Forelimb muscle (tissue), 1 donor: ENCODE data around the gene LRMDA. TPM values are rescaled to one million over a fixed set of nuclear protein-coding genes. Genes with fewer than 3 reads are reported as not detected.
"Not testable (repeated sequence)": the region's sequence is repeated elsewhere in the genome, so short reads cannot be mapped to it uniquely, and the experiment has no call there.

ENCODE experiments used
- DNase-seq: peaks from one replicate; pipeline ENCODE4 v3.0.0-alpha.2; 2013; ENCODE audit warnings: low read depth
- polyA plus RNA-seq: library from polyadenylated mRNA; unstranded; fragments of 120-200 nt; gene quantifications from one replicate; pipeline ENCODE4 v1.2.1, GENCODE V29; 2013; ENCODE audit not compliant: insufficient read length

LRMDA gene
- polyA plus RNA-seq, 1 donor = 5.1 TPM

DNA sequence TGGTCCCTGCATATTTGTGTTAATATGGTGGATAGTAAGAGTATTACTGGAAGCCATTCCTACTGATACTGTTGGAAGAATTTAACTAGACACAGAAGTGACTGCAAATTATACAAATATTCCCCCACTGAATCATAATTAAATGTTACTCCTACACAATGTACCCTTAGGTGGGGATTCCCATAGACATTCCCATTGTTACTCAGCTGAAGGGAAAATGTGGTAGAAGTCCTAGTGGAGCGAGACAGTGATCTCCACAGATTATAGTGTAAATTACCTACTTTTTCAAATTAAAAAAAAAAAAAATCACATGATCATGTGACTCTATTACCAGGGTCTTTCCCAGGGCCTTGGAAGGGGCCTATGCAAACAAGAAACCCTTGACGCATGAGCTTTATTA lies 611.8 kb downstream of the LRMDA start:
- DNase-seq = no peak

DNA sequence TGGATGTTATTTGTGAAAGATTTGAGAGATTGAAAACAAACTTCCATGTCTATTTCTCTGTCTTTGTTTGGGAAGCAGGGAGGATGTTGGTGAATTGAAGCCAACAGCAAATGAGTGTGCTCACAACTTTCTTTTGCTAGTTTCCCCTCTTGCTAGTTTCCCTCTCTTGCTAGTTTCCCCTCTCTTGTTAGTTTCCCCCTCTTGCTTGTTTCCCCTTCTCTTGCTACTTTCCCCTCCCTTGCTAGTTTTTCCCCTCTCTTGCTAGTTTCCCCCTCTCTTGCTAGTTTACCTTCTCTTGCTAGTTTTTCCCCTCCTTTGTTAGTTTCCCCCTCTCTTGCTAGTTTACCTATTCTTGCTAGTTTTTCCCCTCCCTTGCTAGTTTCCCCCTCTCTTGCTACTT lies 613.3 kb downstream of the LRMDA start:
- no peak for DNase-seq

DNA sequence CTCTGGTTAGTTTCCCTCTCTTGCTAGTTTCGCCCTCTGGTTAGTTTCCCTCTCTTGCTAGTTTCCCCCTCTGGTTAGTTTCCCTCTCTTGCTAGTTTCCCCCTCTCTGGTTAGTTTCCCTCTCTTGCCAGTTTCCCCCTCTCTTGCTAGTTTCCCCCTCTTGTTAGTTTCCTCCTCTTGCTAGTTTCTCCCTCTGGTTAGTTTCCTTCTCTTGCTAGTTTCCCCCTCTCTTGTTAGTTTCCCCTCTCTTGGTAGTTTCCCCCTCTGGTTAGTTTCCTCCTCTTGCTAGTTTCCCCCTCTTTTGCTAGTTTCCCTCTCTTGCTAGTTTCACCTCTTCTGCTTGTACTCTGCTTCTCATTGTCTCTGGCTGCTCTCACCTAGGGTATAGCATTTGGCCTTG lies 613.8 kb downstream of the LRMDA start:
- DNase-seq = no peak

DNA sequence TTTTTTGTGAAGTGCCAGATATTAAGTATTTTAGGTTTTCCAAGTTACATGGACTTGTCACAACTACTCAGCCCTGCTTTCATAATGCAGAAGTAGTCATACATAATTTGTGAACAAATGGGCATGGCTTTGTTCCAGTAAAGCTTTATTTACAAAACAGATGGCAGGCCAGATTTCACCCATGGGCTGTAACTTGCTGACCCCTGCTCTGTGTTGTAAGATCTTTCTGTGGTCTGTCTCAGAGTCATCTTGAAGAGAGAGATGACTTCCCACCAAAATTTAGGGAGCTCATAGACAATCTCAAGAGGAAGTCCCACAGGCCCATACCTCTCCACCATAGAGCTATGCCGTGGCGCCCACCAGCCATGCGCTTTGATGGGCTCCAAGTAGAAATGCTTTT lies 616.1 kb downstream of the LRMDA start:
- DNase-seq = no peak

DNA sequence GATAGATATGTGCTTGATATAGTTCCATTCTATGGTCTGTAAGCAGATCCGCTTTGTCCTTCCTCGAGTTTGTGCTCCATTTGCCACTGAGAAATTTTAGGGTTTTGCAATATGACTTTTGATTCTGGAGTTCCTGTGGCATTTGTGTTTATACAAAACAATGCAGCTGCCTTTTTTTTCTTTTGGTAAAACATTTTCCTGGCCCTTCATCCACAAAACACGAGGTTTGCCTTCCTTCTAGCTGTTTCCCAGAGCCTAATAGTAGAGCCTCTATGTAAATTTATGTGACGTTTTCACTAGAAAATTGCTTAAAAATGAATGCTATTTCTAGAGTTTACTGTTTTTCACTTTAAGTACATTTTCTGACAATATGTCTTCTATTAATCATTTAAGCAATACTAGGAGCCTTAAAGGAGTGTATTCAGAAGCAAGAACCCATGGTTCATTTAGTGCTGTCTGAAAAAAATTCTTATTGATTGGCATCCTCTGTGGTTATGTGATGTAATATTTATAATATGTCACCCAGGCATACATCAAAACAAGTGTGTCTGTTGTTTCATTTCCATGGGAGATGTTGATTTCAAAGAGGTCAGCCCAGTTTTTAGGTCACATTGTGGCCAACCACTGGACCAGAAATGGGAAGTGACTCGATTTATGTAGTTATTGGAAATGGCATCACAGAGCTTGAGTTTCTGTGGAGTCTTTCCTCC lies 618.3 kb downstream of the LRMDA start:
- DNase-seq = no peak

DNA sequence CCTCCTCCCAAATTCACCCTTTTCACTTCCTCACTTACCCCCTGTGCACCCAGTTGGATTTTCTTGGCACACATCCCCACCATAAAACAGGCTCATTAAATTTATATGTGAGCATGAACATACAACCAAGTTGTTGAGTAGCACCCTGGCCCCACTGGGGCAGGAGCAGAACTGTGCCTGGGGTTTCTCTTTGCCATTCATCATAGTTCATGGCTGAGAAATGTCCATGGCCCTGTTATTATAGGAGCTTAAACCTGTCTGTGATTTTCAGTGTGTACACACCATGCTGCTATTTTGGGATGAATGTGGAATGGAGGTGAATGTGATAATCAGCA lies 618.8 kb downstream of the LRMDA start:
- no peak for DNase-seq

DNA sequence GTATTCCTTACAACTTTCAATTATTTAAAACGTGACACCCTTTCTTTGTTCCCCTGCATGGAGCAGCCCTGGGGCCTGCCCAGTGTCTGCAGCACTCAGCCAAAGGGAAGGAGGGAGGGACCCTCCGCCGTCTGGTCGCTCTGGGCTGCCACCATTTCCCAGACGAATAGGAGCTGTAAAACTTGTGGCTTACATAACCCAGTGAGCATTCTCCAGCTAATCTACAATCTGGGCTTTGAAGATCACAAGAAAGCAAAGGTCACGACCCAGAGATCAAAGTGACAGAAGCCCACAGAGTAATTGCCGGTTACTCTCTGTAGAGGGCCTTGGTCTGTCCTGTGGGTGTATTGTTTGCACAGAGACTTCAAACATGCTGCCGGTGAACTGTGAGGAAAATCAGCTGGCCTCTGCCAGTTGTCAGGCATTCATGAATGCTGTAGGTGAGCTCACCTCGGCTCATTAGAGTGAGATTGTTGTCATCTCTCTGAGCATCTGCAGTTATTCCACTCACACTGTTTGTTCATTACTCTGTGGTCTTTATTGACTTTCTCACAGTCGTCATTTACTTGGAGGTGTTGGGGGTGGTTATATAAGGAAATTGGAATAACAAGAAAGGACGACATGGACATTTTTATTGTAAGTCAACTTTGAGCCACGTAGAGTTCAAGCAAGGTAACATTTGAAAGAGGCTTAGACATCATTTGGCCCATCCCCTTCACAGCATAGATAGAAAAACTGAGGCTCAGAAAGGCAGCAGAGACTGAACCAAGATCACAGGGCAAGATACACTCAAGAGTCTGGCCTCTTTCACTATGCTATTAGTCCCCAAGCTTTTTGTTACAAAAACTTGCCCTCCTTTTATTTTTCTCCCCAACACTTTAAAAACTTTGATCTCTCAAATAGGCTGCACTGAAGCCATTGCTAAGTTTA lies 619.8 kb downstream of the LRMDA start:
- no peak for DNase-seq

DNA sequence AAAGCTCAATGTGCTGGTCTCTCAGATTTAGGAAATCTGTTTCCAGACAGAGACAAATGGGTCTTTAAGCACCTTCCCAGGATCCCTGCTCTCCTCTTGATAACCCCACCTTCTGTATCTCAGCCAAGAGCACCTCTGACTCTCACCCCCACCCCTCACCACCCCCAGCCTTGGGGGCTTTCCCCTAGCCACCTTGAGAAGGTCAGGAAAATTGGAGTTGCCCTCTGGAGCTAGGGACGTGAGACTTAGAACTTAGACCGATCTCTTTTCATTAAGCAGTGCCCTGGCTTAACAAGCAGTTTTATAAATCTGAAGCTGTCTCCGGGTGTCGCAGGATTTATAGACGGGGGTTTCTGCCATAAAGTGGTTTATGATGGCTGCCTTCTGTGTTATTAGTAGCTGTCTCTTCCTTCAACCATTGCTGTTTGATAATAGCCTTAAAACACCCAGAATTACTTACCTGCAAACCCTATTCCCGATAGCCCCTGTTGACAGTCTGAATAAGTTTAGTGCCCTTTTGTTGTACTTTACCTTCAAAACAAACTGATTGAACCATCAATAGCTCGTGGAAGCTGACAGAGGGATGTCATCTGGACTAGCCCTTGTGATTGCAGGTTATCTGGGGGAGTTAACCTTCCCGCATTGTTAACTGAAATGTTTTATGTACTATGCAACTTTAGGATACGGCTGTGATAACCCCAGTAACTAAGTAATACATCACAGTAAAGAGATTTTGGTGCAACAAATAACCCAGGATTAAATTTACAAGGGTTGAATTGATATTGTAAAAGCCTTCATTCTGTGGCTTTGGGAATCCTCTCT lies 621.5 kb downstream of the LRMDA start:
- no peak for DNase-seq

DNA sequence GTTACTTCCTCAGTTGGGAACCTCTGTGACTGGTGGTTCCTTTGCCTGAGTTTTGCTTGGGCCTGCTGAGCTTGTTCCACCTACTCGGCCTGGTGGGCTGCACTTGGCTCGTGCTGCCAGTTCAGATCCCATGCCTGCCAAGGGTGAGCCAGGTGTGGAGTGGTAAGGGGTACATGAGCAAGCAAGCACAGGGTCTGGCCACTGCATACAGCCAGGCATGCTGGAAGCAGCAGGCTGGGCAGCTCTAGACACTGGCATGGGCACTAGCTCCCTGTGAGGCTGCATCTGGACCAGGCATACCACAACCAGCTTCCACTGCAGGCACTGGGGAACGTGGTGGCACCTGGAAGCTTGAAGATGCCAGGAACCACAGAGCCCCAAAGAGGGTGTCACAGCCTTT lies 624.0 kb downstream of the LRMDA start:
- DNase-seq = no peak

DNA sequence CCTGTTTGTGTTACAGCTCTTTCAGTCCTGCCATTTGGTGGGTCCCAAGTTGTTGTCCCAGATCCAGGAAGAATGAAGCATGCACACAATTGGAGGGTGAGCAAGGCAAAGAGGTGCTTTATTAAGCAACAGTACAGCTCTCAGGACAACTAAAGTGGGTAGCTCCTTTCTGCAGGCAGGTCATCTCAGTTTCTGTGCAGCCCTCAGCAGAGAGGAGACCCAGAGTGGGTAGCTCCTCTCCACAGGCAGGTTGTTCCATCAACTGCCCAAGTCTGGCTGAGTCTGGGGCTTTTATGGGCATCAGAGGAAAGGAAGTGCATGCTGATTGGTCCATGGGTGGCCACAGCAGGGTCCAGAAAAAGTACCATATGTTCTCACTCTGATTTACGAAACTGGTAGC lies 624.5 kb downstream of the LRMDA start:
- DNase-seq = no peak

DNA sequence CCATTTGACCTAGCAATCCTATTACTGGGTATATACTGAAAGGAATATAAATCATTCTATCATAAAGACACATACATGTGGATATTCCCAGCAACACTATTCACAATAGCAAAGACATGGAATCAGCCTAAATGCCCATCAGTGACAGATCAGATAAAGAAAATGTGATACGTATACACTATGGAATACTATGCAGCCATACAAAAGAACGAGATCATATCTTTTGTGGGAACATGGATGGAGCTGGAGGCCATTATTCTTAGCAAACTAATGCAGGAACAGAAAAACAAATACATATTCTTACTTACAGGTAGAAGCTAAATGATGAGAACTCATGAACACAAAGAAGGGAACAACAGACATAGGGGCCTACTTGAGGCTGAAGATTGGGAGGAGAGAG lies 629.6 kb downstream of the LRMDA start:
- not testable (repeated sequence) for DNase-seq

DNA sequence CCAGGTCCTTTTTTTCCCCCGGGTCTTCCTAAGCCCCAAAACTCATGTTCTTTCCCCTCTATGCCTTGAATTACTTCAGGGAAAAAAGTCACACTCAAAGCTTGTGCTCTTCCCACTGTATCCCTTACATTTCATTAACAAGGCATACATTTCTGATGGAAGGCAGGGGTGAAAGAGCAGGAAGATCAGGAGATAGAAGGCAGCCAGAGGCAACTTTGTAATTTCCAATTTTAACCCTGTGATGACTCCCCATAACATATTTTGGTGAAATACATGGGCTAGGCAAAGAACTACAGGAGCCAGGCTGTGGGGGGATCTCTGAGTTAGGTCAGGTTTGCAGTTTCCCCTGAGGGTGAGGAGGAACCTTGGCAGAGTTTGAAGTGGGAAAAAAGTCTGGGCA lies 635.0 kb downstream of the LRMDA start:
- DNase-seq = no peak

DNA sequence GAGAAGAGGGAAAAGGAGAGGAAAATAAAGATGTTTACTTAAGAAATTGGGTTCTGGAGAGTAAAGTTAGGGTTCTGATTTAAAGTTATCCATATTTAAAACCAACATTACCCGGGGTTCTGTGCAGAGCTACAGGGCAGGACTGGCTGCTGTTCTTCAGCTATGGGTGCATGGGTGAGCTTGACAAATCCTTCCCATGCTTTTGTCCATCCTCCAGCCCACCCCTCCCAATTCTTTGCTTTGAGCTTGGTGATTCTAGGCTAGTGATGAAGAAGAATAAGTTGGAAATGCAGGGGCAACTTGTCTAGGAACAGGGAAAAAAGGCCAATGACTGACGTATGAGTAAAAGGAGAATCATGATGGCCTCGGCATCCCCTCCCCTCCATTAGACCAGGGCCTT lies 636.0 kb downstream of the LRMDA start:
- no peak for DNase-seq

DNA sequence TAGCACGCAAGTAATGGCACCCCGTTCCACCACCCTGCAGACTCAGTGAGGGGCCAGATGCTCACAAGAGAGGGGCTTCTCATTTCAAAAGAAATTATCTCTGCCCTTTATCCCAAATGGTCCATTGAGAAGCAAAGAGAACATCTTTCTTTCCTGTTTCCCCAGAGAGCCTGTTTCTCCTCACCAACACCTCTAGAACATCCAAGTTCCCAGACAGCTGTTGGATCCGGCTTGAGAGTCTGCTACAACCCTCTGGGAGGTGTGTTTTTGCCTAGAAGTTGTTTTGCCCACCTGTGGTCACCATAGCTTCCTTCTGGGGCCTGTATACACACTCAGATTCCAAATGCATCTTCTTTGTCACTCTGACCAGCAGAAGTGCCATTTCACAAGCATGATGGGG lies 637.4 kb downstream of the LRMDA start:
- DNase-seq = no peak

DNA sequence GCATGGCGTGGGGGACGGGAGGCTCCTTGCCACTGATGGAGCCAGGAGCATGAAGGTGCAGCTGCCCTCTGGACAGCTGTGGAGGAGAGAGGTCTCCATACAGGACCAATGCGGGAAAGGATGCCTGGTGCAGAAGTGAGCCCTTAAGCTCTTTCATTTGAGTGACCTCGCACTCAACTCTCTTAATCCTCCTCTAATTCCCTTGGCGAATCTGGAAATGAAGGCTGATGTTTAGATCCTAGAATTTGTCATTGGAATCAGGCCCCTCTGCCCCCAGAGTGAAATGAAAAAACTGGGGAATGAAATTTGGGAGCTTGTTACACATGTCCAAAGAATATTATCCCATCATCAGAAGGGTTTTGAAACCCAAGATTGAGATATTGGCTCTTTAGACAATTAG lies 639.5 kb downstream of the LRMDA start:
- DNase-seq = no peak

DNA sequence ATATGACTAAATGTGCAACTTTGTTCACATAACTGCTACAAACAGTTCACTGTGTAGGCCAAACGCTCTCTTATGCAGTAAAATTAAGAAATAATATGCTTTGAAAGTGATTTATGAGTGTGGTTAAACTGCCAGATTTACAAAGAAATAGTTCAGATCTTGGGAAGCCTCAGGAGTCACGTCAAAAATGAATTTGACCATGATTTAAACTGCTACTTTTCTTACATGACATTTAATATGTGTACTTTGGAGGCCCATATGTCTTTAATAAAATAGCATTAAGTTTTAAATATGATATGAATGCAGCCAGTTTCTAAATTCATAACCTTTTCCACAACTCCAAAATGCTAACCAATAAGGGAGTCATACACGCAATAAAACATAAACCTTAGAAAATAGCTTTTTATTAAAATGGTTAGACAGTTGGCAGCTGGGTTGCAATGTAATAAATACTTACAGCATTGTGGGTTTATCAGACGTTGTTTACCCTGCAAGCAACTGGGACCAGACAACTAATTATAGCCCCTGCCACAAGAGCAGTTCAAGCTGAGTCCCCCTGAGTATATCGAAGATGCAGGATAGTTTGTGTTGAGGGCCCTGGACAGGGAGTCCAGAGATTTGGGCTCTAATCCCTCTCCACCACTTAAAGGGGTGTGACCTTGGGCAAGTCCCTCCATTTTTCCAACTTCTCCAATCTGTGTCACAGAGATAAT lies 640.4 kb downstream of the LRMDA start:
- DNase-seq = peak; percentile 83

DNA sequence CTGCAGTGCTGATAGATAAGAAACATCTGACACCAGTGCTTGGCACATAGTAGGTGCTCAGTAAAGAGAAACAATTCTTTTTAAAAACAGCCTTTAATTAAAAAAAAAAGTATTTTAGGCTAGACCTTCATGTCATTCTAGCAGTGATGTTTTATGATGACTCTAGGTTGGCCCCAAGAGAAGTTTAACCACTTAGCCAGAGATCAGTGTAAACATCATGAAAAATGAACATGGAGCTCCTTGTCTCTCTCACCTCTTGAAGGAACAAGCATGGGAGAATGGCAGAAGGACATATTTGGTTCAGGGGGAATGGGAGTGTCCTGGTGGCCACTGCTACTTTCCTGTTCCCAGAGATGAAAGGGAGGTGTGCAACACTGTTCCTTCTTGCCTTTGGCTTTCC lies 641.0 kb downstream of the LRMDA start:
- DNase-seq = no peak

DNA sequence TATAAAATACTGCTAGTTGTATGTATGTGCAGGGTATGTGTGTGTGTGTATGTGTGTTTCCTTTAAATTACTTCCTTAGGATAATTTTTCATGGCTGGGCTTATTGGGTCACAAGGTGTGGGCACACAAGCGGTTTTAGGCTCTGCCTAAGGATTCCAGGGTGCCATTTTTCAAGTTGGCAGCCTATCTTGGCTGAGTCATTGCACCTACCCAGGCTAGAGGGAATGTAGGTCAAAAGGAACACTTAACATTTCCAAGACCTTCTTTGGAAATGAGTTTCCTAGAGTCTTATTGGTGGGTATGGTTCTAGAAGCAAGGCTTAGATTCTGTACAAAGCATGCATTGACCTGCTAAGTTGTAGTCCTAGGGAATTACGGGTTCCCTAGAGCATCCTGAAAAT lies 642.1 kb downstream of the LRMDA start:
- no peak for DNase-seq

DNA sequence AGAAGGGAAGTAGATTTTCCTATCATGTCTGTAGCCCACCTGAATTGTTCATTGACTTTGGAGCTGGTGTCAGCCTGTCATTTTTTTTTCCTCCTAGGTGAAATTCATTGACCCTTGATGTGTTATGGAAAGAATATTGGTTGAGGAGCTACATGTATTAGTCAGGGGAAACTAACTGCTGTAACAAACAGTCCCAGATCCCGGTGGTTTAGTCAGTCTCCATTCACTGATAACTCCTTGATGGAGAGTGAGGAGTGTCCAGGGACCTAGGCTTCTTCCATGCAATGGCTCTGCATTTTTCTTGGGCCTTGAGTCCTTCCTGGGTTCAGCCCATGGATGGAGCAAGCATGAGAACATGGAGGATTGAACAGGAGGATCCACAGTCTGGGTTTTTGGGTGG lies 643.2 kb downstream of the LRMDA start:
- DNase-seq = no peak

DNA sequence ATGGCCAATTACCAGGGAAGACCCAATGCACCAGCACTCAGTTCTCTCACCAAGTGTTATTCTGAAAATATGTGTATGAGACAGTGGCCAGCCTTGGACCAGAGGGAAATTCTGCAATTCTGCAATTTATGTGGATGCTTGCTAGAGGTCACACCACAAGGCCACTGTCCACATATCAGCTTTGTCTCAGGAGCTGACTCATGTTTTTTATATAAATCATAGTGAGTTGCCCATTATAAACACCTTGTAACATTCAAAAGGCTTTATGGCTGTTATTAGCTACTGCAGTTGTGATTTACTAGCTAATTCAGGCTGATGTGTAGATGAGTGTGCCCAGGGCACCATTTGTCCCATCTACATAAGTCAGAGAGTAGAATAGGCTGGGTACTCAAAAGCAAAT lies 649.0 kb downstream of the LRMDA start:
- no peak for DNase-seq

DNA sequence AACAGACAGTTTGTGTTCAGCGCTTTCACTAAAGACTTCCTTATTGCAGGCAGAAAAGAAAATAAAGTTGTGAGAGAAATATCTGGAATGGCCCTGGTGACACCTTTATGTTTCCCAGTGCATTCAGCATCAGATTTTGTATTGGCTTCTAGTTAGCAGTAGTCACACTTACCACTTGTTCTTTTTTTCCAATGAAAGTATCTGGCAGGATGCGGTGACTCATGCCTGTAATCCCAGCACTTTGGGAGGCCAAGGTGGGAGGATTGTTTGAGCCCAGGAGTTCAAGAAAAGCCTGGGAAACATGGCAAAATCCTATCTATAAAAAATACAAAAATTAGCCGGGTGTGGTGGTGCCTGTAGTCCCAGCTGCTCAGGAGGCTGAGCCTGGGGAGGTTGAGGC lies 649.6 kb downstream of the LRMDA start:
- DNase-seq = no peak

DNA sequence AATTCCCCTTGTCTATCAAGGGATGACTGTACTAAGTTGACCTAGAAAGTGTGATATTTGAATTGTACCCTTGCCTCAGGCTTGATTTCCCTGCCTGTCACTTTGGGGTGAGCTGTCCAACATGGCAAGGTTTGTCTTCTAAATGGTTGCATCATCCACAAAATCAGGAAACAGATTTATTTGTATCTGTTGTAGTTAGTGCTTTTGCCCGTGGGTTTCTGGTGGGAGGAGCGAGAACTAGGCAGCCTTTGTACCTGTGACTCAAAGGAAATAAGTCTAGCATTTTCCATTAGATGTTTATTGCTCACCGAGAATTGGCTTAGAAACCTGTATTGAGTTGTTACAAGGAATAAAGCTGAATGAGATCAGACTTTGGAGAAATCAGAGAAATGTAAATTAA lies 650.8 kb downstream of the LRMDA start:
- DNase-seq = no peak
